HG03039 (cell line): ENCODE data around the gene AMZ1.

Source experiments
- ATAC-seq: cut with Tn5 transposase; IDR thresholded peaks from one replicate; pipeline ENCODE4 v1.9.1; 2021; ENCODE audit warnings: mild to moderate bottlenecking, moderate library complexity; ENCODE audit not compliant: unreplicated experiment

The AMZ1 gene

DNA sequence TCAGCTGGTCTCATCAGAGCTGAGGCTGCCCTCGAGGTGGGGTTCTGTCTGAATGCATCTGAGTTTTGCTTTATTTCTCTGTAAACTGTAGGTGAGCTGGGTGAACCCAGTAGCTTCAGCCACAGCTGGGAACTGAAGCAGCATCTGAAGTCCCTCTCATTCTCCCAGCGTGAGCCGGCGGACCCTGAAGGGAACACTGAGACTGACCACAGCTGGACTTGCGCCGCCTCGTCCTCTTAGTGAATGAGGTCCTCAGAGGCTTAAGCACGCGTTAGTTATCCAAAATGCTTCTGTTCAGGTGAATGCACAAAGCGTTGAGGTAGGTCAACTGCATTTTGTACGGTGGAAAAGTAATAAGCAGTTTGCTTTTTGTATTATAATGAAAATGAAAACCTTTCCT lies 76.6 kb downstream of the AMZ1 start:
- no peak for ATAC-seq
